SK-N-SH treated with all-trans-retinoic acid at 6 μM for 48 hours (cell line): ENCODE data around the gene SPOCK1.

ENCODE experiments used
- CREB5 ChIP-seq: fragments of 250-450 bp; sonication (Bioruptor Pico); IDR thresholded peaks from 2 replicates; pipeline ENCODE4 v1.5.1; 2020; ENCODE audit warnings: low read depth, mild to moderate bottlenecking, moderate library complexity
- CSRNP3 ChIP-seq: fragments of 250-450 bp; sonication (Bioruptor Pico); IDR thresholded peaks from 2 replicates; pipeline ENCODE4 v1.5.1; 2021; ENCODE audit warnings: mild to moderate bottlenecking, moderate library complexity
- GLIS3 ChIP-seq: fragments of 250-450 bp; sonication (Bioruptor Pico); IDR thresholded peaks from 2 replicates; pipeline ENCODE4 v1.5.0; 2020; ENCODE audit warnings: mild to moderate bottlenecking, moderate library complexity
- ISL1 ChIP-seq: fragments of 250-450 bp; sonication (Bioruptor Pico); IDR thresholded peaks from 2 replicates; pipeline ENCODE4 v2.1.2; 2022; ENCODE audit warnings: mild to moderate bottlenecking, moderate library complexity
- OSR1 ChIP-seq: fragments of 250-450 bp; sonication (Bioruptor Pico); IDR thresholded peaks from 2 replicates; pipeline ENCODE4 v1.8.0; 2022; ENCODE audit warnings: moderate library complexity, mild to moderate bottlenecking, inconsistent platforms
- PATZ1 ChIP-seq: fragments of 250-450 bp; sonication (Bioruptor Pico); IDR thresholded peaks from 2 replicates; pipeline ENCODE4 v1.8.0; 2020; ENCODE audit warnings: mild to moderate bottlenecking, moderate library complexity, borderline replicate concordance
- PPARA ChIP-seq: fragments of 250-450 bp; sonication (Bioruptor Pico); IDR thresholded peaks from 2 replicates; pipeline ENCODE4 v1.5.0; 2020; ENCODE audit warnings: mild to moderate bottlenecking, borderline replicate concordance
- RARB ChIP-seq: fragments of 250-450 bp; sonication (Bioruptor Pico); IDR thresholded peaks from 2 replicates; pipeline ENCODE4 v1.8.0; 2021; ENCODE audit warnings: mild to moderate bottlenecking, moderate library complexity
- TCF4 ChIP-seq: fragments of 250-450 bp; sonication (Bioruptor Pico); IDR thresholded peaks from 2 replicates; pipeline ENCODE4 v1.8.0; 2021; ENCODE audit warnings: mild to moderate bottlenecking, moderate library complexity, borderline replicate concordance
- TOX ChIP-seq: fragments of 250-450 bp; sonication (Bioruptor Pico); IDR thresholded peaks from 2 replicates; pipeline ENCODE4 v1.8.0; 2021; ENCODE audit warnings: mild to moderate bottlenecking, moderate library complexity, borderline replicate concordance
- TSHZ2 ChIP-seq: fragments of 250-450 bp; sonication (Bioruptor Pico); IDR thresholded peaks from 2 replicates; pipeline ENCODE4 v1.5.0; 2020; ENCODE audit warnings: mild to moderate bottlenecking, moderate library complexity
- ZFP3 ChIP-seq: fragments of 250-450 bp; sonication (Bioruptor Pico); IDR thresholded peaks from 2 replicates; pipeline ENCODE4 v1.5.0; 2020; ENCODE audit warnings: mild to moderate bottlenecking, moderate library complexity
- ZFP30 ChIP-seq: fragments of 450-650 bp; formaldehyde crosslinking; IDR thresholded peaks from 2 replicates; pipeline ENCODE4 v1.5.0; 2022; ENCODE audit warnings: mild to moderate bottlenecking, moderate library complexity
- ZNF70 ChIP-seq: fragments of 450-650 bp; formaldehyde crosslinking; IDR thresholded peaks from 2 replicates; pipeline ENCODE4 v1.5.0; 2020; ENCODE audit warnings: mild to moderate bottlenecking, moderate library complexity

- TF ChIP-seq GLIS3 (CRISPR knock-in tag) (no peak), CREB5 (CRISPR knock-in tag) (no peak), TCF4 (CRISPR knock-in tag) (peak; percentile 45; the same call in 1 of the 2 replicates), RARB (CRISPR knock-in tag) (no peak), TSHZ2 (0 out of 2 replicates have a peak, but pooled peaks have one; percentile 54), PATZ1 (CRISPR knock-in tag) (no peak), ZFP3 (CRISPR knock-in tag) (no peak), ISL1 (peak; percentile 67), ZNF70 (CRISPR knock-in tag) (no peak), OSR1 (CRISPR knock-in tag) (no peak), PPARA (CRISPR knock-in tag) (no peak), ZFP30 (no peak), TOX (CRISPR knock-in tag) (no peak), CSRNP3 (CRISPR knock-in tag) (no peak)
Observed at GRCh38 chr5:137374110-137374714, 124.9 kb downstream of the SPOCK1 start.
